ENCODE data around the gene PREB. TPM values are rescaled to one million over a fixed set of nuclear protein-coding genes. Genes with fewer than 3 reads are reported as not detected.
A peak's percentile ranks its signal among the peaks of the same experiment; 100 is the strongest.

The PREB gene
- total and polyA plus RNA-seq, 2 of the 13 experiments (the other 11 are each of a cell fraction or from before 2014, with no cell fraction given): 112 to 192 TPM

DNA sequence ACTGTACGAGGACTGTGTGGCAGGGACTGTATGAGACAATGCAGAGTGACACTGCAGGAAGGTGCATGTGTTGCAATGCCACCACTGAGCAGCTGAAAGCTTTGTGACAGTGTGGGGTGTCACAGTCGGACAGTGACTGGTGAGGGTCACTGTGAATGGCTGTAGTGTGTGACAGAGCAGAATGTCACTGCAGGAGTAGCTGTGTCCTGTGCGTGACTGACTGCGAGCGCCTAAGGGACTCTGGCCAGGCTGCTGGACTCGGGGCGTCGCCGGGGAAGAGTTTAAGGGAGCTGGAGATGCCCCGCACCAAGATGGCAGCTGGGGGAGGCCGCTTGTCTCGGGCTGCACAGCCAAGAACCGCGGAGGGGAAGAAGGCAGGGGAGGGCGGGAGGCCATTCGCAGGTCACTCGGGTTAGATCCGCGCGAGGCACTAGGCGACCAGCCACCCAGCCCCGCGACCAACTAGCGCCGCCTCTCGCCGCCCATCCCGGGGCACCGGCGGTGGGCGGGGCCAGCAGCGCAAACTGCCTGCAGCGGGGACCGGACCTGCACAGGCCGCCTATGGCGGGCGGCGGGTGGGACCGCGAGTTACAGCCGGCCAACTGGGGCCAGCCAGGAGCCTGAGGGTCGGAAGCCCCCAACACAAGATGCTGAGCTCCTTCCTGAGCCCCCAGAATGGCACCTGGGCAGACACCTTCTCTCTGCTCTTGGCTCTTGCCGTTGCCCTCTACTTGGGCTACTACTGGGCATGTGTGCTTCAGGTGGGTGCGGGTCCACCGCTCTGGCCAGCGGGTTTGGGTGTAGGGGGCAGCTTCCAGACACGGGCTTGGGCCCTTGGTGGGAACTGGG, 10.9 kb downstream of the PREB start, which contains the start of gene ABHD1 (continued):
- TF ChIP-seq, protein P1, sequence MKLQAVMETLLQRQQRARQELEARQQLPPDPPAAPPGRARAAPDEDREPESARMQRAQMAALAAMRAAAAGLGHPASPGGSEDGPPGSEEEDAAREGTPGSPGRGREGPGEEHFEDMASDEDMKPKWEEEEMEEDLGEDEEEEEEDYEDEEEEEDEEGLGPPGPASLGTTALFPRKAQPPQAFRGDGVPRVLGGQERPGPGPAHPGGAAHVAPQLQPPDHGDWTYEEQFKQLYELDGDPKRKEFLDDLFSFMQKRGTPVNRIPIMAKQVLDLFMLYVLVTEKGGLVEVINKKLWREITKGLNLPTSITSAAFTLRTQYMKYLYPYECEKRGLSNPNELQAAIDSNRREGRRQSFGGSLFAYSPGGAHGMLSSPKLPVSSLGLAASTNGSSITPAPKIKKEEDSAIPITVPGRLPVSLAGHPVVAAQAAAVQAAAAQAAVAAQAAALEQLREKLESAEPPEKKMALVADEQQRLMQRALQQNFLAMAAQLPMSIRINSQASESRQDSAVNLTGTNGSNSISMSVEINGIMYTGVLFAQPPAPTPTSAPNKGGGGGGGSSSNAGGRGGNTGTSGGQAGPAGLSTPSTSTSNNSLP (IDR thresholded peaks at IDR 0.05; ENCODE audit: low read depth, low read length): no peak
- TF ChIP-seq ZFP37 (CRISPR knock-in tag; IDR thresholded peaks at IDR 0.05; ENCODE audit: borderline replicate concordance) (peak; percentile 54; the same call in 1 of the 2 replicates), IKZF1 (IDR thresholded peaks at IDR 0.05) (no peak), LCORL (IDR thresholded peaks at IDR 0.05) (no peak), LCORL (CRISPR knock-in tag; IDR thresholded peaks at IDR 0.05) (peak; percentile 33; the same call in 1 of the 2 replicates), SAFB2 (CRISPR knock-in tag; IDR thresholded peaks at IDR 0.05; ENCODE audit: borderline replicate concordance, low read depth) (peak; percentile 92; the same call in 1 of the 2 replicates), ZNF720 (CRISPR knock-in tag; IDR thresholded peaks at IDR 0.05) (no peak), CHD2 (IDR thresholded peaks at IDR 0.05; ENCODE audit: low read depth, low read length) (no peak), ZFP82 (CRISPR knock-in tag; IDR thresholded peaks at IDR 0.05; ENCODE audit: borderline replicate concordance) (no peak), ZNF607 (CRISPR knock-in tag; IDR thresholded peaks at IDR 0.05; ENCODE audit: borderline replicate concordance) (no peak), NFE2L1 (CRISPR knock-in tag; IDR thresholded peaks at IDR 0.05; ENCODE audit: borderline replicate concordance) (no peak), ZMYM4 (CRISPR knock-in tag; IDR thresholded peaks at IDR 0.05) (no peak), ZNF20 (CRISPR knock-in tag; IDR thresholded peaks at IDR 0.05) (no peak), ZNF7 (CRISPR knock-in tag; IDR thresholded peaks at IDR 0.05) (no peak), GTF2F1 (IDR thresholded peaks at IDR 0.05; ENCODE audit: low read length) (no peak), ATF3 (CRISPR knock-in tag; IDR thresholded peaks at IDR 0.05) (no peak), ZNF570 (CRISPR knock-in tag; IDR thresholded peaks at IDR 0.05; ENCODE audit: borderline replicate concordance) (0 out of 2 replicates have a peak, but pooled peaks have one; percentile 75), ZNF709 (CRISPR knock-in tag; IDR thresholded peaks at IDR 0.05) (no peak), RBM39 (IDR thresholded peaks at IDR 0.05; ENCODE audit: low read depth, low read length, poor library complexity, severe bottlenecking) (no peak), KLF15 (CRISPR knock-in tag; IDR thresholded peaks at IDR 0.05; ENCODE audit: borderline replicate concordance) (no peak), CENPT (CRISPR knock-in tag; IDR thresholded peaks at IDR 0.05; ENCODE audit: low read depth) (no peak), ZNF430 (CRISPR knock-in tag; IDR thresholded peaks at IDR 0.05) (peak; percentile 42; the same call in 1 of the 2 replicates)
- TF ChIP-seq, protein P2, sequence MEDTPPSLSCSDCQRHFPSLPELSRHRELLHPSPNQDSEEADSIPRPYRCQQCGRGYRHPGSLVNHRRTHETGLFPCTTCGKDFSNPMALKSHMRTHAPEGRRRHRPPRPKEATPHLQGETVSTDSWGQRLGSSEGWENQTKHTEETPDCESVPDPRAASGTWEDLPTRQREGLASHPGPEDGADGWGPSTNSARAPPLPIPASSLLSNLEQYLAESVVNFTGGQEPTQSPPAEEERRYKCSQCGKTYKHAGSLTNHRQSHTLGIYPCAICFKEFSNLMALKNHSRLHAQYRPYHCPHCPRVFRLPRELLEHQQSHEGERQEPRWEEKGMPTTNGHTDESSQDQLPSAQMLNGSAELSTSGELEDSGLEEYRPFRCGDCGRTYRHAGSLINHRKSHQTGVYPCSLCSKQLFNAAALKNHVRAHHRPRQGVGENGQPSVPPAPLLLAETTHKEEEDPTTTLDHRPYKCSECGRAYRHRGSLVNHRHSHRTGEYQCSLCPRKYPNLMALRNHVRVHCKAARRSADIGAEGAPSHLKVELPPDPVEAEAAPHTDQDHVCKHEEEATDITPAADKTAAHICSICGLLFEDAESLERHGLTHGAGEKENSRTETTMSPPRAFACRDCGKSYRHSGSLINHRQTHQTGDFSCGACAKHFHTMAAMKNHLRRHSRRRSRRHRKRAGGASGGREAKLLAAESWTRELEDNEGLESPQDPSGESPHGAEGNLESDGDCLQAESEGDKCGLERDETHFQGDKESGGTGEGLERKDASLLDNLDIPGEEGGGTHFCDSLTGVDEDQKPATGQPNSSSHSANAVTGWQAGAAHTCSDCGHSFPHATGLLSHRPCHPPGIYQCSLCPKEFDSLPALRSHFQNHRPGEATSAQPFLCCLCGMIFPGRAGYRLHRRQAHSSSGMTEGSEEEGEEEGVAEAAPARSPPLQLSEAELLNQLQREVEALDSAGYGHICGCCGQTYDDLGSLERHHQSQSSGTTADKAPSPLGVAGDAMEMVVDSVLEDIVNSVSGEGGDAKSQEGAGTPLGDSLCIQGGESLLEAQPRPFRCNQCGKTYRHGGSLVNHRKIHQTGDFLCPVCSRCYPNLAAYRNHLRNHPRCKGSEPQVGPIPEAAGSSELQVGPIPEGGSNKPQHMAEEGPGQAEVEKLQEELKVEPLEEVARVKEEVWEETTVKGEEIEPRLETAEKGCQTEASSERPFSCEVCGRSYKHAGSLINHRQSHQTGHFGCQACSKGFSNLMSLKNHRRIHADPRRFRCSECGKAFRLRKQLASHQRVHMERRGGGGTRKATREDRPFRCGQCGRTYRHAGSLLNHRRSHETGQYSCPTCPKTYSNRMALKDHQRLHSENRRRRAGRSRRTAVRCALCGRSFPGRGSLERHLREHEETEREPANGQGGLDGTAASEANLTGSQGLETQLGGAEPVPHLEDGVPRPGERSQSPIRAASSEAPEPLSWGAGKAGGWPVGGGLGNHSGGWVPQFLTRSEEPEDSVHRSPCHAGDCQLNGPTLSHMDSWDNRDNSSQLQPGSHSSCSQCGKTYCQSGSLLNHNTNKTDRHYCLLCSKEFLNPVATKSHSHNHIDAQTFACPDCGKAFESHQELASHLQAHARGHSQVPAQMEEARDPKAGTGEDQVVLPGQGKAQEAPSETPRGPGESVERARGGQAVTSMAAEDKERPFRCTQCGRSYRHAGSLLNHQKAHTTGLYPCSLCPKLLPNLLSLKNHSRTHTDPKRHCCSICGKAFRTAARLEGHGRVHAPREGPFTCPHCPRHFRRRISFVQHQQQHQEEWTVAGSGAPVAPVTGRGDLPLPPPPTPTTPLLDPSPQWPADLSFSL (CRISPR knock-in tag; IDR thresholded peaks at IDR 0.05): no peak

Measured in HepG2 (cell line).